Astrocyte of the hippocampus (primary cell): ENCODE measurements around the gene RBMS2.

ENCODE experiments used
- DNase-seq: peaks from one replicate; pipeline ENCODE4 v3.0.0; 2011; ENCODE audit warnings: low read depth, low spot score

Gene RBMS2

GRCh38 chr12:56581418-56582145 lies 60.0 kb downstream of the RBMS2 start:
- DNase-seq = peak; percentile 36

GRCh38 chr12:56585098-56585497 lies 63.5 kb downstream of the RBMS2 start:
- no peak for DNase-seq

- DNase-seq = no peak
Measured at GRCh38 chr12:56589783-56590182, 68.2 kb downstream of the RBMS2 start.

GRCh38 chr12:56590237-56590830 lies 68.7 kb downstream of the RBMS2 start:
- DNase-seq = peak; percentile 20

- no peak for DNase-seq
Measured at GRCh38 chr12:56591126-56591525, 69.5 kb downstream of the RBMS2 start.

- peak; percentile 73 for DNase-seq
Measured at GRCh38 chr12:56591961-56592360, 70.3 kb downstream of the RBMS2 start.

GRCh38 chr12:56593909-56594621 lies 72.4 kb downstream of the RBMS2 start:
- DNase-seq = peak; percentile 87

- DNase-seq = peak; percentile 47
Measured at GRCh38 chr12:56596815-56597214, 75.2 kb downstream of the RBMS2 start.

- DNase-seq = no peak
Measured at GRCh38 chr12:56599041-56599440, 77.4 kb downstream of the RBMS2 start.

GRCh38 chr12:56599797-56600196 lies 78.2 kb downstream of the RBMS2 start:
- DNase-seq = no peak

- no peak for DNase-seq
Measured at GRCh38 chr12:56600753-56601152, 79.1 kb downstream of the RBMS2 start.

GRCh38 chr12:56601503-56601902 lies 79.9 kb downstream of the RBMS2 start:
- DNase-seq = no peak

- no peak for DNase-seq
Measured at GRCh38 chr12:56602239-56602638, 80.6 kb downstream of the RBMS2 start.

- DNase-seq = no peak
Measured at GRCh38 chr12:56604355-56604754, 82.7 kb downstream of the RBMS2 start.

- DNase-seq = no peak
Measured at GRCh38 chr12:56614627-56615026, 93.0 kb downstream of the RBMS2 start.

GRCh38 chr12:56616244-56616643 lies 94.6 kb downstream of the RBMS2 start:
- DNase-seq = no peak

GRCh38 chr12:56616925-56617324 lies 95.3 kb downstream of the RBMS2 start:
- DNase-seq = no peak

GRCh38 chr12:56622535-56622934 lies 100.9 kb downstream of the RBMS2 start:
- DNase-seq = no peak

- no peak for DNase-seq
Measured at GRCh38 chr12:56626701-56627100, 105.1 kb downstream of the RBMS2 start.

- DNase-seq = peak; percentile 61
Measured at GRCh38 chr12:56628671-56629458, 107.2 kb downstream of the RBMS2 start.

GRCh38 chr12:56629459-56630179 lies 108.0 kb downstream of the RBMS2 start:
- peak; percentile 44 for DNase-seq
